Tibial nerve (tissue), 4 donors: Measurements from ENCODE around the gene RBMS3. TPM values are rescaled to one million over a fixed set of nuclear protein-coding genes. Genes with fewer than 3 reads are reported as not detected.

ENCODE experiments used
- DNase-seq, 2 donors: peaks; one replicate each; pipeline ENCODE4 v3.0.0-alpha.2; 2019; ENCODE audit warnings: low spot score in 2 of 2
- H3K27ac ChIP-seq, 4 donors: fragments of 200-600 bp; sonication (generic) in 3 of 4; one replicate each; pipeline ENCODE4 v1.5.1; 2017 to 2019; ENCODE audit warnings: mild to moderate bottlenecking in 1 of 4
- H3K27me3 ChIP-seq, 2 donors: fragments of 200-600 bp; sonication (generic) in 1 of 2; one replicate each; pipeline versions ENCODE4 v1.5.1 to v1.6.0; 2017 to 2019
- H3K36me3 ChIP-seq, 3 donors: fragments of 200-600 bp; sonication (generic); one replicate each; pipeline ENCODE4 v1.5.1; 2018 to 2019
- H3K4me1 ChIP-seq, 4 donors: fragments of 200-600 bp; sonication (generic) in 3 of 4; one replicate each; pipeline ENCODE4 v1.5.1; 2017 to 2019
- H3K4me3 ChIP-seq, 4 donors: fragments of 200-600 bp; sonication (generic) in 3 of 4; one replicate each; pipeline ENCODE4 v1.5.1; 2017 to 2019; ENCODE audit warnings: mild to moderate bottlenecking in 1 of 4, moderate library complexity in 1 of 4
- H3K9me3 ChIP-seq, 4 donors: fragments of 200-600 bp; sonication (generic) in 3 of 4; one replicate each; pipeline ENCODE4 v1.5.1; 2017 to 2019
- CTCF ChIP-seq, 5 experiments: fragments of 200-600 bp in 3 of 5; fragments of 450-650 bp in 2 of 5; sonication (generic) in 3 of 5; IDR thresholded peaks; one replicate each; pipeline ENCODE4 v1.5.1; 2016 to 2019; ENCODE audit warnings: antibody characterized with exemption in 5 of 5, mild to moderate bottlenecking in 3 of 5, moderate library complexity in 2 of 5
- EP300 ChIP-seq, 2 donors: sonication (generic); formaldehyde crosslinking; IDR thresholded peaks; one replicate each; pipeline ENCODE4 v1.6.1; 2017; ENCODE audit warnings: antibody characterized with exemption in 2 of 2, mild to moderate bottlenecking in 1 of 2
- POLR2A ChIP-seq, 2 donors: fragments of 450-650 bp; IDR thresholded peaks; one replicate each; pipeline ENCODE4 v1.6.1; 2017; ENCODE audit warnings: antibody characterized with exemption in 2 of 2, mild to moderate bottlenecking in 2 of 2, moderate library complexity in 2 of 2
- WGBS, 2 donors: methylation state at CpG; one replicate each; pipeline ENCODE4 v1.1.5; 2018; 5-methylcytosine and 5-hydroxymethylcytosine counted together
- total RNA-seq, 4 donors: library from RNA; depleted of rRNA; stranded (reverse); fragments of >200 nt; gene quantifications; one replicate each; pipeline ENCODE4 v1.1.0, GENCODE V29; 2016

The RBMS3 gene
- total RNA-seq, 4 donors from 2014 or later = 157 to 175 (median 161) TPM

GRCh38 chr3:29777869-29778268, 497.0 kb downstream of the RBMS3 start:
- TF ChIP-seq POLR2A (IDR thresholded peaks at IDR 0.05) = no peak
- TF ChIP-seq CTCF (IDR thresholded peaks at IDR 0.05) = no peak
- no peak for TF ChIP-seq EP300 (IDR thresholded peaks at IDR 0.05)
- Histone ChIP-seq H3K27ac (no peak overlapping the region), H3K27me3 (no peaks in the 10 kb centered on the region), H3K36me3 (peaks cover 0 to 10% (median 0%) of the 10 kb centered on the region in 3 donors), H3K9me3 (peaks cover 0 to 10% (median 0%) of the 10 kb centered on the region in 4 donors), H3K4me3 (no peak overlapping the region), H3K4me1 (peaks cover 0 to 6% (median 0%) of the 10 kb centered on the region in 4 donors)
- 77 to 80% methylated on average over 1 of the region's 1 CpG for WGBS, 2 donors
- DNase-seq = no peak

GRCh38 chr3:29789686-29790085, 508.8 kb downstream of the RBMS3 start:
- 70 to 76% methylated on average over 1 of the region's 1 CpG for WGBS, 2 donors
- Histone ChIP-seq H3K4me1 (no peaks in the 10 kb centered on the region), H3K4me3 (no peak overlapping the region), H3K27ac (no peak overlapping the region), H3K9me3 (peaks cover 0 to 17% (median 2%) of the 10 kb centered on the region in 4 donors), H3K36me3 (no peaks in the 10 kb centered on the region), H3K27me3 (no peaks in the 10 kb centered on the region)
- DNase-seq = no peak
- TF ChIP-seq CTCF (IDR thresholded peaks at IDR 0.05) (no peak), POLR2A (IDR thresholded peaks at IDR 0.05) (no peak), EP300 (IDR thresholded peaks at IDR 0.05) (no peak)

GRCh38 chr3:29796808-29797207, 515.9 kb downstream of the RBMS3 start:
- 97 to 98% methylated on average over 8 of the region's 8 CpGs for WGBS, 2 donors
- Histone ChIP-seq H3K36me3 (no peaks in the 10 kb centered on the region), H3K9me3 (no peaks in the 10 kb centered on the region)

GRCh38 chr3:29802057-29802456, 521.2 kb downstream of the RBMS3 start:
- Histone ChIP-seq H3K27ac (no peak overlapping the region), H3K4me3 (no peak overlapping the region), H3K27me3 (no peaks in the 10 kb centered on the region), H3K9me3 (no peaks in the 10 kb centered on the region), H3K4me1 (no peaks in the 10 kb centered on the region), H3K36me3 (no peaks in the 10 kb centered on the region)
- no peak for DNase-seq
- TF ChIP-seq POLR2A (IDR thresholded peaks at IDR 0.05) = no peak
- no peak for TF ChIP-seq EP300 (IDR thresholded peaks at IDR 0.05)
- TF ChIP-seq CTCF (IDR thresholded peaks at IDR 0.05) = no peak
- 49 to 57% methylated on average over 4 of the region's 4 CpGs for WGBS, 2 donors

More at GRCh38 chr3:29796808-29797207, 515.9 kb downstream of the RBMS3 start:
- Histone ChIP-seq H3K27ac (no peak overlapping the region), H3K4me1 (no peaks in the 10 kb centered on the region), H3K4me3 (no peak overlapping the region), H3K27me3 (no peaks in the 10 kb centered on the region)
- no peak for TF ChIP-seq POLR2A (IDR thresholded peaks at IDR 0.05)
- no peak for TF ChIP-seq CTCF (IDR thresholded peaks at IDR 0.05)
- no peak for TF ChIP-seq EP300 (IDR thresholded peaks at IDR 0.05)
- no peak for DNase-seq

GRCh38 chr3:29804044-29804443, 523.2 kb downstream of the RBMS3 start:
- Histone ChIP-seq H3K36me3 (no peaks in the 10 kb centered on the region), H3K27me3 (no peaks in the 10 kb centered on the region), H3K4me1 (peaks cover 0 to 4% (median 0%) of the 10 kb centered on the region in 4 donors), H3K27ac (no peak overlapping the region), H3K9me3 (no peaks in the 10 kb centered on the region), H3K4me3 (no peak overlapping the region)
- TF ChIP-seq CTCF (IDR thresholded peaks at IDR 0.05) (no peak), POLR2A (IDR thresholded peaks at IDR 0.05) (no peak), EP300 (IDR thresholded peaks at IDR 0.05) (no peak)
- DNase-seq = no peak
